HG03469 (cell line): Measurements from ENCODE around the gene SORCS3.

Experiments used
- ATAC-seq: cut with Tn5 transposase; IDR thresholded peaks from one replicate; pipeline ENCODE4 v1.9.1; 2021; ENCODE audit warnings: mild to moderate bottlenecking, moderate library complexity, moderate number of reproducible peaks; ENCODE audit not compliant: unreplicated experiment

SORCS3 gene

GRCh38 chr10:105159268-105159667 lies 518.2 kb downstream of the SORCS3 start:
- ATAC-seq: no peak

GRCh38 chr10:105161149-105161548 lies 520.1 kb downstream of the SORCS3 start:
- no peak for ATAC-seq

GRCh38 chr10:105161767-105162166 lies 520.7 kb downstream of the SORCS3 start:
- ATAC-seq: no peak

- no peak for ATAC-seq
Measured at GRCh38 chr10:105170521-105170920, 529.4 kb downstream of the SORCS3 start.

GRCh38 chr10:105171945-105172344 lies 530.9 kb downstream of the SORCS3 start:
- ATAC-seq: no peak

GRCh38 chr10:105181626-105182025 lies 540.5 kb downstream of the SORCS3 start:
- no peak for ATAC-seq

- ATAC-seq: no peak
Measured at GRCh38 chr10:105183536-105183935, 542.4 kb downstream of the SORCS3 start.

GRCh38 chr10:105185161-105185560 lies 544.1 kb downstream of the SORCS3 start:
- no peak for ATAC-seq

- no peak for ATAC-seq
Measured at GRCh38 chr10:105187243-105187642, 546.2 kb downstream of the SORCS3 start.

GRCh38 chr10:105188737-105189462 lies 547.8 kb downstream of the SORCS3 start:
- ATAC-seq: no peak

GRCh38 chr10:105189463-105189800 lies 548.3 kb downstream of the SORCS3 start:
- ATAC-seq: no peak

GRCh38 chr10:105192146-105192545 lies 551.1 kb downstream of the SORCS3 start:
- no peak for ATAC-seq

GRCh38 chr10:105192861-105193260 lies 551.8 kb downstream of the SORCS3 start:
- no peak for ATAC-seq

- no peak for ATAC-seq
Measured at GRCh38 chr10:105195831-105196230, 554.7 kb downstream of the SORCS3 start.

GRCh38 chr10:105197598-105198364 lies 556.7 kb downstream of the SORCS3 start:
- ATAC-seq: no peak

GRCh38 chr10:105206616-105207015 lies 565.5 kb downstream of the SORCS3 start:
- ATAC-seq: no peak

GRCh38 chr10:105207476-105207995 lies 566.4 kb downstream of the SORCS3 start:
- ATAC-seq: no peak

- ATAC-seq: no peak
Measured at GRCh38 chr10:105210546-105210945, 569.5 kb downstream of the SORCS3 start.

- ATAC-seq: no peak
Measured at GRCh38 chr10:105237685-105238084, 596.6 kb downstream of the SORCS3 start.

GRCh38 chr10:105239311-105240219 lies 598.5 kb downstream of the SORCS3 start:
- ATAC-seq: no peak

- no peak for ATAC-seq
Measured at GRCh38 chr10:105241254-105241653, 600.2 kb downstream of the SORCS3 start.
